ENCODE measurements around the gene ZNF462.
"Not testable (repeated sequence)": the region's sequence is repeated elsewhere in the genome, so short reads cannot be mapped to it uniquely, and the experiment has no call there.

ZNF462 gene

GRCh38 chr9:106887066-106887465, 24.1 kb downstream of the ZNF462 start:
- DNase-seq (ENCODE audit: low spot score): no peak

DNA sequence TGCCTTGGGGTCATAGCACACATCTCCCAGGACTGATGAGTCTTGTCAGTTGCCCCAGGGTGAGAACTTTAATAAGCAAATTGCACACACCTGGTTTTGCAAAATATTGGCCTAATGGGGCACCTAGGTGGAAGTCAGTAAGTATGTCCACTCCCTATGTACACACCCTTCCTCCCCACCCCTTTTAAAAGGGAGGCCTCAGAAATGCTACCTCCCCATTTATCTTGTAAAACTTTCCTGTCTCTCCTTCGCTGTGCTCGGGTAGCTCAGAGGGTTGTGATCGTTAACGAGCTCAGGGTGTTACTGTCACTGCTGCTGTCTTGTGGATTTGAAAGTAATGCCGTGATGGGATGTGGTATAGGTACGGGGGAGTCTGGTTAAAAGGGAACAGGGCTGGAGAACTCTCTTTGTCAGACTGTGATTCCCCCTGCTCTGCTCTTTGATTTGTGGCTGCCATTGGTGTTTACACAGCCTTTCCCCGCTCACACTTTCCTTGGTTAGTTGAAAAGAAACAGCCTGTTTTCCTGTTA, 26.2 kb downstream of the ZNF462 start:
- DNase-seq (ENCODE audit: low spot score): no peak

GRCh38 chr9:106890608-106891007, 27.6 kb downstream of the ZNF462 start:
- no peak for DNase-seq (ENCODE audit: low spot score)

DNA sequence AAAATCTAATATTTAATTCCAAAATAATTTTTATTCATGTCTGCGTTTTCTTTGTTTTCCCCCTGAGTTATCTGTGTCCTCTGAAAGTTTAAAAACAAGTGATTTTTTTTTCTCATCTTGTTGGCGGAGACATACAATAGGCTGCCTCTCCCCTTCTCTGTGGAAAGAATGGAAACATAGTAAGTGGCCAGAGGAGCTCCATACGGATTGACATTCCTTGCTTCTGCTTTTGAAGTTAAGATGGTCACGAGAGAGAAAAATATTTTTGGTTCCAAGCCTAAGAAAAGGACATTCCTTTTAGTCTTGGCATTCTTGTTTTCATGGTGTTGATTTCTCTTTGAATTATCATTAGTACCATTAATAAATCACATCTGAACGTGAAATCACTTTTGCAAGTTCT, 28.3 kb downstream of the ZNF462 start:
- DNase-seq (ENCODE audit: low spot score): no peak

- DNase-seq (ENCODE audit: low spot score): peak; percentile 97
Observed at GRCh38 chr9:106892632-106893031, 29.7 kb downstream of the ZNF462 start.

DNA sequence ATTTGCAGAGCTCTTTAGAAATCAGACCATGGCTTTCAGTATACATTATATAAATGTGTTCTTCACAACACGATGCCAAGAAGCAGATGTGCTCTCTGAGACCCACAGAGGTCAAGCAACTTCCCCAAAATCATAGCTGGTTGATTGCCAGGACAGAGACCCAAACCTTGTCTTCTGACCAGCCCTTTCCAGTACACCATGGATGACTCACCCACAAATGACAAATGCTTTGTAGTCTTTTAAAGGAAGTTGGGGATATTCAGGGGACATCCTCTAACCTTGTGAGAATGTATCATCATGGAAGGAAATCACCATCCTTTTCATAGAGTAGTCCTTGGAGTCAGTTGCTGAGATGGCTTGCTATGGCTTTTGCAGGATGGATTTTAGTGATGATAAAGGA, 30.1 kb downstream of the ZNF462 start:
- DNase-seq (ENCODE audit: low spot score): peak; percentile 50

GRCh38 chr9:106896695-106897094, 33.7 kb downstream of the ZNF462 start:
- no peak for DNase-seq (ENCODE audit: low spot score)

GRCh38 chr9:106897236-106897635, 34.3 kb downstream of the ZNF462 start:
- peak; percentile 40 for DNase-seq (ENCODE audit: low spot score)

DNA sequence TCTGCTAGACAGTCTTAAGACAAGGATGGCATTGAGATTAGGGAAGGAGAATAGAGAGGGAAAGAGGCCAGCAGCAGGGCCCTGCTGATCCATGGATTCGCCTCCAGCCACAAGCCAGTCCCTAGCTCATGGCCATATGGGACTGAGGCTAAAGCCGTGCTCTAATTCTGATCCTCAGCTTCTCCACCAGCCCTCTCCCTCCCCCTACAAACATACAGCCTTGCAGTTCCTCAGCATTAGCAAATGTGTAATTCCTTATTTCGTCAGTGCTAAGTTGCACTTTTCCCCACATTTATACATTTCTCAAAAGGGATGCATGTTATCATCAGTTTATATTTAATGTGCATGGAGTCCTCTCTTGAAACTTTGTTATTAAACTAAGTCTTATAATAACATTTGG, 34.8 kb downstream of the ZNF462 start:
- no peak for DNase-seq (ENCODE audit: low spot score)

GRCh38 chr9:106900523-106900922, 37.6 kb downstream of the ZNF462 start:
- not testable (repeated sequence) for DNase-seq (ENCODE audit: low spot score)

GRCh38 chr9:106906129-106906528, 43.2 kb downstream of the ZNF462 start:
- DNase-seq (ENCODE audit: low spot score): no peak

- no peak for DNase-seq (ENCODE audit: low spot score)
Observed at GRCh38 chr9:106911951-106912350, 49.0 kb downstream of the ZNF462 start.

DNA sequence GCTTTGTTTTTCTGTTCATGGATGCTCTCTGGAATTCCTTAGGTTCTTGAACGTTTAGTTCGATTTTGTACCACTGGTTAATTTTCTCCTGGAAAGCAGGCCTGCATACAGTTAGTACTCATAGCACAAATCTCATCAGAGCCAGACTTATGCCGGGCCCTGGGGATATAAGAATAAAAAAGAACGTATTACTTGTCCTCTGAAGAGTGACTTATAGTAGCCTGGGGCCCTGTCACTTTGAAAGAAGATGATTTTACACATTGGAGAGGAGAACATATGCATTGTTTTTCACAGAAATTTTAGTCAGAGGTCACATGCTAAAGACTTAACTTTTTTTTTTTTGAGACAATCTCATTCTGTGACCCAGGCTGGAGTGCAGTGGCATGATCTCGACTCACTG, 50.3 kb downstream of the ZNF462 start:
- no peak for DNase-seq (ENCODE audit: low spot score)

DNA sequence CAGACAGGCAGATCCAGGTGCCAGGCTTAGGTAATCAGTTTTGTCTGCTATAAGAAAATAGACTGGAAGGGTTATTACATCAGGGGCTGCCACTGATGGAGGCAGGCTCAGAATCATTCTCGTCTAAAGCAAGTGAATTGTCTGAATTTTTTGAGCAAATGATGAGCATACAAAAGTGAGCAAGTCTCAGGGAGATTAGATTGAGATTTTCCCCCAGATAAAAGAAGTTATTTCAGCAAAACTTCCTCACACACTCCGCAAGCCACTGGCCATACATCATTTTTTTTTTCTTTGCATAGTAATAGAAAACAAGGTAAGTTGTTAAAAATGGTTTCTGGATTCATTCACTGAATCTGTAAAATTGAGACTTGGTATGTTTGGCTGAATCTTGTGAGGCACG, 52.9 kb downstream of the ZNF462 start:
- no peak for DNase-seq (ENCODE audit: low spot score)

DNA sequence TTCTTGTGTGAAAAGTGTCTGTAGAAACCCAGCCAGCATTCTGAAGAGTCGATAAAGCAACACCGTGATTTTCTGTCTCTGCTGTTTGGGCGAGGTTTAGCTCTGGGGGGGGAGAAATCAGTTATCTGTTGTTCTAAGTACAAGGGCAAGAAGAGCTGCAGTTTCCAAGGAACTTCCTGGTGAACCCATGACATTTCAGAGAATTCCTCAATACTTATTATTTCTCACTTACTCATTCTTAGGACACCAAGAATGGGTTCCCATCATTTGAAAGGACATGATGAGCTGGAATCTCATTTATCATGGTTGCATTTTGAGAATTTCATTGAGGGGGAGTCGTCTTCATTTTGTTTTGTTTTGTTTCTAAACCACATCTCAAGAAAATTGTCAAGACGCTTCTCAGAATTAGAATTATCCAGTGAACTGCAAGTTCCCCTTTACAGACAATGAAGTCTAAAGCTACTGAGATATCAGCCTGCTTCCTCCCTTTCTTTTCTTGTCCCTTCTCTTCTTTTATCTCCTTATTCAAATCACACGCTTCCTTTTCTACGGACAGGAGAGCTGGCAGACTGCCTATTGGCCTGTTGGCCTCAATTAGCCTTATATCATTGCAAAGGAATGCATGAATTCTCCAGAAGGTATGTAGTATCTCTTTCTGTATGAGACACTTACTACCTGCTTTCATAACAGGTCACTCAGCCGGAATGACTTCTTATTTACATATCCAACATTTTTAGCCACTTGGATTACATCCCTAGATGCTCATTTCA, 53.7 kb downstream of the ZNF462 start:
- peak; percentile 68 for DNase-seq (ENCODE audit: low spot score)

GRCh38 chr9:106918825-106919509, 56.0 kb downstream of the ZNF462 start:
- no peak for DNase-seq (ENCODE audit: low spot score)

GRCh38 chr9:106920091-106920490, 57.1 kb downstream of the ZNF462 start:
- DNase-seq (ENCODE audit: low spot score): no peak

DNA sequence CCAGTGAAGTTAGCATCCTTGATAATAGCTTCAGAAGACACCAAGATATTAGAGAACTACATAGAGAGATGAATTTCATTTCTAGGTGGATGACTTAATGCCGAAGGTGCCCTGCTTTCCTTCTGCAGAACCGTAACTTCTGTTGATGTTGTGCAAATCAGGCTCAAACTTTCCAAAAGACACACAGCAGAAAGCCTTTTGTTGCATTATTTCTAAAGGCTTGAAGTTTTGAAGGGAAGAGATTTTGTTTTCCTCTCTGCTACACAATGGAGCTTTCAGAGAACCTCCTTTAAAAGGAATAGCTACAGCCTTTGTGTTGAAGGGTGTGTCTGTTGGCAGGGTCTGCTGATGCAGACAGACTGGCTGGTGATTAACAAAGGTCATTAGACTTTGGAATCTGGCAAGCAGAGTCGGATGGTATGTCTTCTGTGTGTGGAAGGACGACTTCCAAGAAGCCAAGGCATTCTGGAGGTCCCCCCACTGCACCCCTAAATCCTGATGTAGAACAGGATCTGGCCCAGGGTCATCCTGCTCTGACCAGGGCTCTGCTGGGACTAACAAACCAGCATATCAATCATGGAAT, 57.8 kb downstream of the ZNF462 start:
- DNase-seq (ENCODE audit: low spot score): peak; percentile 51

DNA sequence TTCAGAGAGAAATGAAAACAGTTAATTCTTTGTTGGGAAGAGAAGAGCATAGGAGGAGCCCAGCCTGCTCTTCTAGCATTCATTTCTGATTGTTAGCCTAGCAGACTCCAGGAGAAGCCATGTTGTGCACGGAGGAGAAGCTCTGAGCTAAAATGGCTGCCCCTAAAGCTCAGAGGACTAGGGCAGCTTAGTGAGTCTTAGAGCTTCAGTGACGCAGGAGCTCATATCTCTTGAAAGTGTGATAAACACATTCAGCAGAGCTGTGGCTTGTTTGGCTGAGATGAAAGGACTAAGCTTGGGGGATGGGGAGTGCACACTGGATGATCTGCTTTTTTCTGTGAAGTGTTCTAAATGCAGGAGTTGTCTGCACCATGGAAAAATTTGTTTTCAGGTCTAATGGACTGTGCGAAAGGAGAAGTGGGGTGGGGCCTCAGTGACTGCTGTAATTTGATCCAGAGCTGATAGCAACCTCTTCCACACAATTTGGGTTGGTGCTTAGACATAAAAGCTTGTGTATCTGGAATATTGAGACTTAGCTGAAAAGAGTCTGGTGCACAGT, 58.5 kb downstream of the ZNF462 start:
- DNase-seq (ENCODE audit: low spot score): peak; percentile 18

- no peak for DNase-seq (ENCODE audit: low spot score)
Observed at GRCh38 chr9:106922026-106922425, 59.1 kb downstream of the ZNF462 start.

DNA sequence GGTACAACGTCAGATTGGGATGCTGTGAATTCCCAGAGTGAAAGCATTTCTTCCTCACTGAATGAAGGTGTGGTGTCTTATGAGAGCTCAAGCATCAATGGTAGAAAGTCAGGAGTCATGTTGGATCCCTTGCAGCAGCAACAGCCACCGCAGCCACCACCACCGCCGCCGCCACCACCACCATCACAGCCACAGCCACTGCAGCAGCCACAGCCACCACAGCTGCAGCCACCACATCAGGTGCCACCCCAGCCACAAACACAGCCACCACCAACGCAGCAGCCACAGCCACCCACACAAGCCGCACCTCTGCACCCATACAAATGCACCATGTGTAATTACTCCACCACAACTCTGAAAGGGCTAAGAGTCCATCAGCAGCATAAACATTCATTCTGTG, 62.4 kb downstream of the ZNF462 start:
- DNase-seq (ENCODE audit: low spot score): no peak

DNA sequence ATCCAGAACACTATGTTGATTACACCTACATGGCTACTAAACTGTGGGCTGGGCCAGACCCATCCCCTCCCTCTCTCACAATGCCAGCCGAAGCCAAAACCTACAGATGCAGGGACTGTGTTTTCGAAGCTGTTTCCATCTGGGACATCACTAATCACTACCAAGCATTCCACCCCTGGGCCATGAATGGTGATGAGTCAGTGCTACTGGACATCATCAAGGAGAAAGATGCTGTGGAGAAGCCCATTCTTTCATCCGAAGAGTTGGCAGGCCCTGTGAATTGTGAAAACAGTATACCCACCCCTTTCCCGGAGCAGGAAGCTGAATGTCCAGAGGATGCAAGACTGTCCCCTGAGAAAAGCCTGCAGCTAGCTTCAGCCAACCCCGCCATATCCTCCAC, 65.0 kb downstream of the ZNF462 start:
- DNase-seq (ENCODE audit: low spot score): peak; percentile 42

GRCh38 chr9:106928350-106928749, 65.4 kb downstream of the ZNF462 start:
- DNase-seq (ENCODE audit: low spot score): no peak
